Osteoblast (primary cell): ENCODE data around the gene DISC1. TPM values are rescaled to one million over a fixed set of nuclear protein-coding genes. Genes with fewer than 3 reads are reported as not detected.

ENCODE experiments used
- DNase-seq: peaks from one replicate; pipeline ENCODE4 v3.0.0; 2011; ENCODE audit warnings: low spot score, mixed read lengths; ENCODE audit not compliant: insufficient read length; ENCODE audit errors: missing footprints
- H2AFZ ChIP-seq: 2 replicates; pipeline ENCODE4 v1.6.0; 2011; ENCODE audit warnings: mild to moderate bottlenecking, low read length
- H3K27ac ChIP-seq: 2 replicates; pipeline ENCODE4 v1.5.1; 2011; ENCODE audit warnings: mild to moderate bottlenecking, low read depth, low read length, moderate library complexity
- H3K27me3 ChIP-seq: 2 replicates; pipeline ENCODE4 v1.6.0; 2012; ENCODE audit warnings: mild to moderate bottlenecking, control low read depth, inconsistent platforms, low read length, moderate library complexity; ENCODE audit not compliant: insufficient read depth
- H3K36me3 ChIP-seq: 2 replicates; pipeline ENCODE4 v1.5.1; 2011; ENCODE audit warnings: mild to moderate bottlenecking, low read length, control low read depth, moderate library complexity; ENCODE audit not compliant: insufficient read depth
- H3K4me1 ChIP-seq: 2 replicates; pipeline ENCODE4 v1.5.1; 2011; ENCODE audit warnings: mild to moderate bottlenecking, low read length, control low read depth, moderate library complexity; ENCODE audit not compliant: insufficient read depth
- H3K4me2 ChIP-seq: 2 replicates; pipeline ENCODE4 v1.6.0; 2011; ENCODE audit warnings: mild to moderate bottlenecking, low read length; ENCODE audit not compliant: insufficient read depth
- H3K4me3 ChIP-seq: fragments of 200-600 bp; sonication (generic); 3 replicates; pipeline ENCODE4 v1.5.1; 2012; ENCODE audit warnings: mild to moderate bottlenecking, low read length, inconsistent platforms; ENCODE audit not compliant: insufficient read depth
- H3K79me2 ChIP-seq: 2 replicates; pipeline ENCODE4 v1.6.0; 2012; ENCODE audit warnings: mild to moderate bottlenecking, low read length, control low read depth, inconsistent platforms; ENCODE audit not compliant: insufficient read depth
- H3K9me3 ChIP-seq: 2 replicates; pipeline ENCODE4 v1.5.1; 2011; ENCODE audit warnings: low read depth, low read length, control low read depth
- H4K20me1 ChIP-seq: 2 replicates; pipeline ENCODE4 v1.6.0; 2012; ENCODE audit warnings: mild to moderate bottlenecking, low read length, control low read depth; ENCODE audit not compliant: insufficient read depth
- CTCF ChIP-seq: IDR thresholded peaks from 2 replicates; pipeline ENCODE4 v1.5.1; 2011; ENCODE audit warnings: mild to moderate bottlenecking, low read depth, low read length, moderate library complexity; ENCODE audit errors: extremely low read depth
- small RNA-seq: library from RNA; depleted of rRNA; stranded (forward); fragments of <200 nt; gene quantifications from one replicate; pipeline ENCODE3, GENCODE V24; 2012
- total RNA-seq: library from RNA; depleted of rRNA; stranded (reverse); fragments of >200 nt; gene quantifications from 2 replicates; pipeline ENCODE4 v1.2.3, GENCODE V29; 2012

DISC1 gene
- total RNA-seq, 1 donor = 11.9 TPM

DNA sequence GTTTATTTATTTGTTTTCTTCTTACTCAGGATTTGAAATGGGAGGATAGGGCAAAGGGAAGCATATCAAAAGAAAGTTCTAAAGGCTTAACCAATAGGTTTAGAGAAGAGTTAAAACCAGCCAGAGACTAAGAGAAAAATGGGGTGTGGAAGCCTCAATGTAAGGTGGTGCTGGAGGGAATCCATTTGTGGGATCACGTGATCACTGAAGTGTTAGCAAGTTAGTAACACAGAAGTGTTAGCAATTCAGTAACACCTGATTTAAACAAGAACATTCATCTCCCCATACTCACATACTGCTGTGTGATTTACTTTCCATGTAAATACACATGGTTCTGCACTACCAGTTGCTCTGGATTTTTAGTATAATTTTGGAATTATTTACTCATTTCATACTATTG, 451.2 kb downstream of the DISC1 start:
- DNase-seq = no peak
- H3K36me3 ChIP-seq = no peaks in the 10 kb centered on the region
- TF ChIP-seq CTCF = no peak

DNA sequence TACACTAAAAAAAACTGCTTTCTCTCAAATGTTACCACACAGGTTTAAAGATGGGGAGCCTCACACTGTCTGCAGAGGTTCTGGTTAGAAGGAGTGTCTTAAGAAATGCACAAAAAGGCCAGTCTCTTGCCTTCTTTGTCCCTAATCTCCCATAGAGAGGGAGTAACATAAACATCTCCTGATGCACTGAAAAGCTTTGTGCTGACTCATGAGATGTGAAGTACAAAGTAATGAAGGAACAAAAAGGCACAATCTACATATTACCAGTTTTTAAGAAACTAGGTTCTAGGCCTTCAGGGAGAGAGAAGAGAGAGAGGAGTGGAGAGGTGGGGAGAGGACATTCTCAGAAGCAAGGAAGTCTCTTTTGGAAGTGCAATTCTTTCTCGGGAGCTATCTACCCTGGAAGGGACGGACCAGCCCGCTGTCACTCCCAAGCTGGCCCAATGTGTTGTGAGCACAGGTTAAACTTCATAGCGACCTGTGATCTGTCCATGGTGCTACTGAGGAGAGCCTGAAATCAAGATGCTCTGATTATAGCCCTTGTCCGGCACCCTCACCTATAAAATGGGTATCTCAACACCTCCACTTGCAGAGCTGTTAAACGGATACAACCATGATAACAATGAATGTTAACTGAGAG, 458.1 kb downstream of the DISC1 start:
- no peak for TF ChIP-seq CTCF
- H3K4me3 ChIP-seq = no peak overlapping the region

More for the DNA sequence above, 451.2 kb downstream of the DISC1 start:
- Histone ChIP-seq H3K4me1 (no peaks in the 10 kb centered on the region), H4K20me1 (no peaks in the 10 kb centered on the region), H3K4me3 (no peak overlapping the region), H3K27me3 (no peaks in the 10 kb centered on the region), H3K27ac (no peak overlapping the region), H3K79me2 (no peaks in the 10 kb centered on the region), H2AFZ (no peak overlapping the region), H3K9me3 (no peaks in the 10 kb centered on the region), H3K4me2 (no peak overlapping the region)

DNA sequence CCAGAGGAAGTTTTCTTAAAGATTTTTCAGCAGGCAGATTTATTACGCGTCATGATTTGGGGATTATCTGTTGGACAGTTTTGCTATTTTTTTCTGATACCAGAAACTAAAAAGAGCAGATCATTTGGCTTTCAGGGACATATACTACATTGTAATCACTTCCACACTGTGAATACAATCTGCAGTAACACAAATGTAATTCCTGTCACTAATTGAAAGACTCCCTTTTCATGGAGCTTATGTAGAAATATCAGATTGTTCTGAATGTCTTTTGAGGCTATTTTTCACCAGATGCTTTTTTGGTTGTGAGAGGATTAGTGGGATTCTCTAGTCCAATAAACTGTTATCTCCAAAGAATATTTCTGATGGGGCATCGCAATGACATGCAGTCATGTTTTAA, 464.2 kb downstream of the DISC1 start:
- TF ChIP-seq CTCF = no peak
- Histone ChIP-seq H3K79me2 (no peaks in the 10 kb centered on the region), H4K20me1 (no peaks in the 10 kb centered on the region), H3K9me3 (no peaks in the 10 kb centered on the region), H3K4me3 (no peak overlapping the region), H2AFZ (no peak overlapping the region), H3K4me1 (no peaks in the 10 kb centered on the region), H3K36me3 (no peaks in the 10 kb centered on the region), H3K4me2 (no peak overlapping the region), H3K27me3 (no peaks in the 10 kb centered on the region), H3K27ac (no peak overlapping the region)
- no peak for DNase-seq

More for the DNA sequence above, 458.1 kb downstream of the DISC1 start:
- no peak overlapping the region for H3K27ac ChIP-seq
- H3K36me3 ChIP-seq = no peaks in the 10 kb centered on the region
- H2AFZ ChIP-seq = no peak overlapping the region
- no peaks in the 10 kb centered on the region for H3K27me3 ChIP-seq
- no peaks in the 10 kb centered on the region for H3K9me3 ChIP-seq
- no peaks in the 10 kb centered on the region for H3K4me1 ChIP-seq
- H4K20me1 ChIP-seq = no peaks in the 10 kb centered on the region
- H3K79me2 ChIP-seq = no peaks in the 10 kb centered on the region
- no peak overlapping the region for H3K4me2 ChIP-seq
- no peak for DNase-seq

Small RNA genes lying within 50 kb of the gene (small RNA-seq; reads per million reads assigned to genes)
- not detected for gene RF02102
- not detected for gene RNU5A-5P

Other genes starting within 250 kb of the DISC1 start
- gene EGLN1, start 204.5 kb upstream of the DISC1 start, total RNA-seq = 32.1 and 52.5 TPM in 2 replicates
- 44.5 TPM in 2 replicates for gene TSNAX, start 98.1 kb upstream of the DISC1 start, total RNA-seq